ENCODE measurements around the gene KCNK1. TPM values are rescaled to one million over a fixed set of nuclear protein-coding genes. Genes with fewer than 3 reads are reported as not detected.

Gene KCNK1
- total RNA-seq, 4 donors from 2014 or later, result 1.2 to 25.7 (median 21.7) TPM

- TF ChIP-seq EP300 (IDR thresholded peaks at IDR 0.05; ENCODE audit: low read depth) (no peak), POLR2A (IDR thresholded peaks at IDR 0.05) (no peak), POLR2AphosphoS5 (IDR thresholded peaks at IDR 0.05) (no peak)
- TF ChIP-seq, protein P1, sequence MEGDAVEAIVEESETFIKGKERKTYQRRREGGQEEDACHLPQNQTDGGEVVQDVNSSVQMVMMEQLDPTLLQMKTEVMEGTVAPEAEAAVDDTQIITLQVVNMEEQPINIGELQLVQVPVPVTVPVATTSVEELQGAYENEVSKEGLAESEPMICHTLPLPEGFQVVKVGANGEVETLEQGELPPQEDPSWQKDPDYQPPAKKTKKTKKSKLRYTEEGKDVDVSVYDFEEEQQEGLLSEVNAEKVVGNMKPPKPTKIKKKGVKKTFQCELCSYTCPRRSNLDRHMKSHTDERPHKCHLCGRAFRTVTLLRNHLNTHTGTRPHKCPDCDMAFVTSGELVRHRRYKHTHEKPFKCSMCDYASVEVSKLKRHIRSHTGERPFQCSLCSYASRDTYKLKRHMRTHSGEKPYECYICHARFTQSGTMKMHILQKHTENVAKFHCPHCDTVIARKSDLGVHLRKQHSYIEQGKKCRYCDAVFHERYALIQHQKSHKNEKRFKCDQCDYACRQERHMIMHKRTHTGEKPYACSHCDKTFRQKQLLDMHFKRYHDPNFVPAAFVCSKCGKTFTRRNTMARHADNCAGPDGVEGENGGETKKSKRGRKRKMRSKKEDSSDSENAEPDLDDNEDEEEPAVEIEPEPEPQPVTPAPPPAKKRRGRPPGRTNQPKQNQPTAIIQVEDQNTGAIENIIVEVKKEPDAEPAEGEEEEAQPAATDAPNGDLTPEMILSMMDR (IDR thresholded peaks at IDR 0.05), result no peak
- no peak overlapping the region for H3K4me3 ChIP-seq
- no peaks in the 10 kb centered on the region for H3K9me3 ChIP-seq
- no peak overlapping the region for H3K27ac ChIP-seq
- no peak for DNase-seq
- intact Hi-C loops (cut with DNase I; ENCODE audit: low total_unique reads) (no loop called here), in situ Hi-C loops (cut with MboI; ENCODE audit: low pct_ligation_motif_present in 1 of 4, low pct_unique_long_range_greater_than_20kb in 1 of 4, low sequenced_read_pairs in 3 of 4) (no loop called here)
- H3K4me1 ChIP-seq, result no peaks in the 10 kb centered on the region
- WGBS, 2 donors (ENCODE audit: low coverage in 1 of 2), result 75 to 88% methylated on average over 3 of the region's 3 CpGs
- H3K36me3 ChIP-seq, result no peaks in the 10 kb centered on the region
- no peaks in the 10 kb centered on the region for H3K27me3 ChIP-seq
Observed at GRCh38 chr1:233640179-233640578, 26.3 kb downstream of the KCNK1 start.

GRCh38 chr1:233641029-233641428, 27.1 kb downstream of the KCNK1 start:
- no peak for DNase-seq
- intact Hi-C loops (cut with DNase I; ENCODE audit: low total_unique reads), result no loop called here
- 87% methylated on average over 6 of the region's 6 CpGs; no CpG with 5 or more reads in 1 of the 2 donors for whole genome bisulfite sequencing, 2 donors (ENCODE audit: low coverage in 1 of 2)
- TF ChIP-seq POLR2A (IDR thresholded peaks at IDR 0.05) (no peak), POLR2AphosphoS5 (IDR thresholded peaks at IDR 0.05) (no peak), EP300 (IDR thresholded peaks at IDR 0.05; ENCODE audit: low read depth) (no peak)
- TF ChIP-seq, protein P1 (IDR thresholded peaks at IDR 0.05), result no peak
- H3K4me1 ChIP-seq, result no peaks in the 10 kb centered on the region
- H3K27me3 ChIP-seq, result no peaks in the 10 kb centered on the region
- in situ Hi-C loops (cut with MboI; ENCODE audit: low pct_ligation_motif_present in 1 of 4, low pct_unique_long_range_greater_than_20kb in 1 of 4, low sequenced_read_pairs in 3 of 4), result no loop called here
- no peaks in the 10 kb centered on the region for H3K9me3 ChIP-seq
- no peaks in the 10 kb centered on the region for H3K36me3 ChIP-seq
- no peak overlapping the region for H3K27ac ChIP-seq
- no peak overlapping the region for H3K4me3 ChIP-seq

DNA sequence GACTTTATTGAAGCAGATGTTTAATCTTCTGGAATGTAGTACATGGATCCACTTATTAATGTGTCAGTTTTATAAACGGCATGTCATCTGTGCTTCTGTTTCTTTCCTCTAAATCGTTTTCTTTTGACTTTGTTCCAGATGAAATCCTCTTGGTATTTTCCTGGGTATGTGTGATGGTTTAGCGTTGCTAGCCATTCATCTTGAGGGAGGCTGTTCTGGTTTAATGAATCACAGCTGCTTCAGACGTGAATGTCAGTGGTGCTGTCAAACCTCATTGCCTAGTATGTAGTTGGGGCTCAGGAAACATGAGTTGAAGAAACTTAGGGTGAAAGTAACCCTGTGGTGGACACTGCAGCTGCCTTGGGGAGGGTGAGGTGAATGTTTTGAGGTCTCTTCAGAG, 33.2 kb downstream of the KCNK1 start:
- Histone ChIP-seq H3K27ac (no peak overlapping the region), H3K36me3 (no peaks in the 10 kb centered on the region), H3K27me3 (no peaks in the 10 kb centered on the region), H3K4me3 (no peak overlapping the region), H3K9me3 (no peaks in the 10 kb centered on the region), H3K4me1 (no peaks in the 10 kb centered on the region)
- no peak for DNase-seq
- in situ Hi-C loops (cut with MboI; ENCODE audit: low pct_ligation_motif_present in 1 of 4, low pct_unique_long_range_greater_than_20kb in 1 of 4, low sequenced_read_pairs in 3 of 4) (no loop called here), intact Hi-C loops (cut with DNase I; ENCODE audit: low total_unique reads) (no loop called here)
- no peak for TF ChIP-seq POLR2AphosphoS5 (IDR thresholded peaks at IDR 0.05)
- TF ChIP-seq EP300 (IDR thresholded peaks at IDR 0.05; ENCODE audit: low read depth), result no peak
- no peak for TF ChIP-seq POLR2A (IDR thresholded peaks at IDR 0.05)
- TF ChIP-seq, protein P1 (IDR thresholded peaks at IDR 0.05), result no peak
- WGBS, 2 donors (ENCODE audit: low coverage in 1 of 2), result 47 to 52% methylated on average over 4 of the region's 4 CpGs

GRCh38 chr1:233647636-233648035, 33.7 kb downstream of the KCNK1 start:
- in situ Hi-C loops (cut with MboI; ENCODE audit: low pct_ligation_motif_present in 1 of 4, low pct_unique_long_range_greater_than_20kb in 1 of 4, low sequenced_read_pairs in 3 of 4) (no loop called here), intact Hi-C loops (cut with DNase I; ENCODE audit: low total_unique reads) (no loop called here)
- H3K4me1 ChIP-seq, result no peaks in the 10 kb centered on the region
- no peak for TF ChIP-seq POLR2A (IDR thresholded peaks at IDR 0.05)
- TF ChIP-seq, protein P1 (IDR thresholded peaks at IDR 0.05), result no peak
- no peak for TF ChIP-seq EP300 (IDR thresholded peaks at IDR 0.05; ENCODE audit: low read depth)
- no peak for TF ChIP-seq POLR2AphosphoS5 (IDR thresholded peaks at IDR 0.05)
- no peak overlapping the region for H3K4me3 ChIP-seq
- no peak for DNase-seq
- H3K9me3 ChIP-seq, result no peaks in the 10 kb centered on the region
- no peak overlapping the region for H3K27ac ChIP-seq
- 81% methylated on average over 2 of the region's 2 CpGs; no CpG with 5 or more reads in 1 of the 2 donors for WGBS, 2 donors (ENCODE audit: low coverage in 1 of 2)
- no peaks in the 10 kb centered on the region for H3K36me3 ChIP-seq
- no peaks in the 10 kb centered on the region for H3K27me3 ChIP-seq
